HepG2 (cell line): ENCODE data around the gene ANKRD29. TPM values are rescaled to one million over a fixed set of nuclear protein-coding genes. Genes with fewer than 3 reads are reported as not detected.
A peak's percentile ranks its signal among the peaks of the same experiment; 100 is the strongest.

Experiments
- ARHGAP35 ChIP-seq: sonication (generic); formaldehyde crosslinking; IDR thresholded peaks from 2 replicates; pipeline ENCODE4 v1.9.0; 2022; ENCODE audit warnings: mild to moderate bottlenecking, inconsistent platforms, moderate library complexity, missing genetic modification reagents, borderline replicate concordance
- ARNT ChIP-seq: fragments of 450-650 bp; IDR thresholded peaks from 2 replicates; pipeline ENCODE4 v1.6.1; 2017
- DMAP1 ChIP-seq: IDR thresholded peaks from 2 replicates; pipeline ENCODE4 v1.6.1; 2016
- ESRRA ChIP-seq: sonication (generic); formaldehyde crosslinking; IDR thresholded peaks from 2 replicates; pipeline ENCODE4 v1.5.1; 2020; ENCODE audit warnings: mild to moderate bottlenecking, low read depth, missing genetic modification reagents
- GATAD2A ChIP-seq: IDR thresholded peaks from 2 replicates; pipeline ENCODE4 v1.6.1; 2016
- HNF1B ChIP-seq: sonication (generic); formaldehyde crosslinking; IDR thresholded peaks from 2 replicates; pipeline ENCODE4 v1.5.1; 2020; ENCODE audit warnings: mild to moderate bottlenecking, moderate library complexity, missing genetic modification reagents
- IRF2 ChIP-seq: IDR thresholded peaks from 2 replicates; pipeline ENCODE4 v1.6.1; 2018; ENCODE audit warnings: missing genetic modification reagents, missing compliant biosample characterization
- KDM5B ChIP-seq: sonication (generic); formaldehyde crosslinking; IDR thresholded peaks from 2 replicates; pipeline ENCODE4 v1.4.0; 2020; ENCODE audit warnings: missing genetic modification reagents, mild to moderate bottlenecking, borderline replicate concordance
- MEF2D ChIP-seq: sonication (generic); formaldehyde crosslinking; IDR thresholded peaks from 2 replicates; pipeline ENCODE4 v1.5.1; 2020; ENCODE audit warnings: mild to moderate bottlenecking, missing genetic modification reagents
- PREB ChIP-seq: sonication (generic); formaldehyde crosslinking; IDR thresholded peaks from 2 replicates; pipeline ENCODE4 v1.4.0; 2020; ENCODE audit warnings: missing genetic modification reagents
- SP2 ChIP-seq: sonication (generic); formaldehyde crosslinking; IDR thresholded peaks from 2 replicates; pipeline ENCODE4 v1.5.1; 2020; ENCODE audit warnings: mild to moderate bottlenecking, missing genetic modification reagents
- TAF15 ChIP-seq: fragments of 200-400 bp; formaldehyde crosslinking; IDR thresholded peaks from one replicate; pipeline ENCODE4 v1.6.1; 2018; ENCODE audit warnings: mild to moderate bottlenecking, low read depth, low read length; ENCODE audit not compliant: poor library complexity, severe bottlenecking
- ZBTB8A ChIP-seq: sonication (generic); formaldehyde crosslinking; IDR thresholded peaks from 2 replicates; pipeline ENCODE4 v1.4.0; 2020; ENCODE audit warnings: mild to moderate bottlenecking, low read depth, missing genetic modification reagents, borderline replicate concordance
- ZNF232 ChIP-seq: sonication (generic); formaldehyde crosslinking; IDR thresholded peaks from 2 replicates; pipeline ENCODE4 v1.4.0; 2020; ENCODE audit warnings: missing genetic modification reagents, borderline replicate concordance
- ZNF234 ChIP-seq: sonication (generic); formaldehyde crosslinking; conservative IDR thresholded peaks from 2 replicates; pipeline ENCODE4 v1.5.1; 2020; ENCODE audit warnings: mild to moderate bottlenecking, missing genetic modification reagents
- ZNF44 ChIP-seq: sonication (generic); formaldehyde crosslinking; IDR thresholded peaks from 2 replicates; pipeline ENCODE4 v1.5.1; 2020; ENCODE audit warnings: mild to moderate bottlenecking, missing genetic modification reagents
- ZNF503 ChIP-seq: sonication (generic); formaldehyde crosslinking; IDR thresholded peaks from 2 replicates; pipeline ENCODE4 v1.4.0; 2020; ENCODE audit warnings: missing genetic modification reagents
- ZNF513 ChIP-seq: sonication (generic); formaldehyde crosslinking; conservative IDR thresholded peaks from 2 replicates; pipeline ENCODE4 v1.5.0; 2020; ENCODE audit warnings: missing genetic modification reagents
- ZNF710 ChIP-seq: sonication (generic); formaldehyde crosslinking; IDR thresholded peaks from 2 replicates; pipeline ENCODE4 v1.5.0; 2020; ENCODE audit warnings: mild to moderate bottlenecking, missing genetic modification reagents, borderline replicate concordance
- ZNF879 ChIP-seq: sonication (generic); formaldehyde crosslinking; IDR thresholded peaks from 2 replicates; pipeline ENCODE4 v1.8.1; 2023; ENCODE audit warnings: missing genetic modification reagents
- polyA plus RNA-seq, 8 experiments: library from polyadenylated mRNA; depleted of rRNA in 3 of 8; stranded (reverse) in 7 of 8; unstranded in 1 of 8; fragments of >200 nt; fragmentation: Illumina TruSeq in 4 of 8; extraction: Trizol in 4 of 8; gene quantifications; 2 replicates each; pipeline versions ENCODE4 v1.2.1 to v1.2.3, GENCODE V29; 2011 to 2016; ENCODE audit warnings: low read depth in 4 of 8, missing spikeins in 1 of 8, mixed read lengths in 1 of 8; ENCODE audit not compliant: insufficient read depth in 1 of 8
- total RNA-seq, 5 experiments: library from RNA; depleted of rRNA; stranded (reverse); fragments of >200 nt; fragmentation: Illumina TruSeq; extraction: Trizol; gene quantifications; 2 replicates each; pipeline ENCODE4 v1.2.3, GENCODE V29; 2016; ENCODE audit warnings: low read depth in 1 of 5

The ANKRD29 gene
- total and polyA plus RNA-seq, 2 of the 13 experiments (the other 11 are each of a cell fraction or from before 2014, with no cell fraction given) = not detected

GRCh38 chr18:23583071-23583865 lies 79.4 kb downstream of the ANKRD29 start (continued):
- TF ChIP-seq HNF1B (CRISPR knock-in tag) = peak; percentile 55; the same call in 1 of the 2 replicates
- no peak for TF ChIP-seq KDM5B (CRISPR knock-in tag)
- TF ChIP-seq TAF15 = no peak
- TF ChIP-seq ZNF879 (CRISPR knock-in tag) = no peak
- no peak for TF ChIP-seq ARHGAP35 (CRISPR knock-in tag)
- no peak for TF ChIP-seq ZNF44
- TF ChIP-seq SP2 (CRISPR knock-in tag) = no peak
- peak; percentile 76; the same call in 1 of the 2 replicates for TF ChIP-seq ZNF710 (CRISPR knock-in tag)
- TF ChIP-seq ESRRA (CRISPR knock-in tag) = peak; percentile 88
- no peak for TF ChIP-seq PREB (CRISPR knock-in tag)
- TF ChIP-seq ZNF234 (CRISPR knock-in tag) = no peak
- no peak for TF ChIP-seq IRF2 (CRISPR knock-in tag)
- TF ChIP-seq DMAP1 (CRISPR knock-in tag) = no peak
- no peak for TF ChIP-seq MEF2D
- TF ChIP-seq ZNF232 = no peak
- no peak for TF ChIP-seq ARNT
- no peak for TF ChIP-seq ZNF513
- no peak for TF ChIP-seq ZNF503
- no peak for TF ChIP-seq ZBTB8A (CRISPR knock-in tag)
- peak; percentile 65 for TF ChIP-seq GATAD2A (CRISPR knock-in tag)
